ENCODE data around the gene GEMIN7. TPM values are rescaled to one million over a fixed set of nuclear protein-coding genes. Genes with fewer than 3 reads are reported as not detected.
A peak's percentile ranks its signal among the peaks of the same experiment; 100 is the strongest.

The GEMIN7 gene
- total and polyA plus RNA-seq, 2 of the 13 experiments (the other 11 are each of a cell fraction or from before 2014, with no cell fraction given), result 24.1 to 30.6 TPM

DNA sequence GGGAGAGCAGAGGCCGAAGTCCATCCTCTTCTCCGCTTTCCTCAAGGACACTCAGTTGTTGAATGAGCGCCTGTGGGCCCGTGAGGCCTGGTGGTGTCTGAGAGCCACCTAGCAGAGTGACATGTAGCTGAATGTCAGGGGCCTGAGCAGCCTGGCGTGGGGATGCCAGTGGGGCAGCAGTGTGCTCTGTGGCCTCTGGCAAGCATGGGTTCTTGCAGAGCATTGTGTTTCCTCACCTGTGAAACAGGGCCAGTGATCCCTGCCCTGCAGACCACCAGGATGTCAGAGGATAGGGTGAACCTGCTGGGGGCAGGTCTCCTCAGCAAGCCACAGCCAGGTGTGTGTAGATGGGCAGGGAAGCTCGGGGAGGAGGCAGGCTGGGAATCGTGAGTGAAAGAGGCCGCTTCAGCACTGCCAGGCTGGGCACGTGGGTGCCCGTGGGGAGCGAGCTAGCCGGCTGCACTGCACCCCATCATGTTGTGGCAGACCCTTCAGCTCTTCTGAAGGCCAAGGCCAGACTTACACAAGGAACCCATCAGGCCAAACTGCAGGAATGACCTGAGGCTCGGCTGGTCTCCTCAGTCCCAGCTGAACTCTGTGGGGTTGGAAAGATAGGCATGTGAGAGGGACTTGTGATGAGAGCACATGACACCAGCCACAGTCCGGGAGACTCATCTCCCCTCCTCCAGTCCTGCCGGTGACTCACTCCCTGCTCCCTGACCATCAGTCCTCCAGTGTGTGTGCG, 18.9 kb downstream of the GEMIN7 start (continued):
- TF ChIP-seq ZNF879 (CRISPR knock-in tag; IDR thresholded peaks at IDR 0.05), result no peak
- TF ChIP-seq, protein P1, sequence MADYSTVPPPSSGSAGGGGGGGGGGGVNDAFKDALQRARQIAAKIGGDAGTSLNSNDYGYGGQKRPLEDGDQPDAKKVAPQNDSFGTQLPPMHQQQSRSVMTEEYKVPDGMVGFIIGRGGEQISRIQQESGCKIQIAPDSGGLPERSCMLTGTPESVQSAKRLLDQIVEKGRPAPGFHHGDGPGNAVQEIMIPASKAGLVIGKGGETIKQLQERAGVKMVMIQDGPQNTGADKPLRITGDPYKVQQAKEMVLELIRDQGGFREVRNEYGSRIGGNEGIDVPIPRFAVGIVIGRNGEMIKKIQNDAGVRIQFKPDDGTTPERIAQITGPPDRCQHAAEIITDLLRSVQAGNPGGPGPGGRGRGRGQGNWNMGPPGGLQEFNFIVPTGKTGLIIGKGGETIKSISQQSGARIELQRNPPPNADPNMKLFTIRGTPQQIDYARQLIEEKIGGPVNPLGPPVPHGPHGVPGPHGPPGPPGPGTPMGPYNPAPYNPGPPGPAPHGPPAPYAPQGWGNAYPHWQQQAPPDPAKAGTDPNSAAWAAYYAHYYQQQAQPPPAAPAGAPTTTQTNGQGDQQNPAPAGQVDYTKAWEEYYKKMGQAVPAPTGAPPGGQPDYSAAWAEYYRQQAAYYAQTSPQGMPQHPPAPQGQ (CRISPR knock-in tag; IDR thresholded peaks at IDR 0.05; ENCODE audit: borderline replicate concordance), result no peak
- no peak for TF ChIP-seq ZNF577 (CRISPR knock-in tag; IDR thresholded peaks at IDR 0.05; ENCODE audit: borderline replicate concordance, low read depth)
- TF ChIP-seq, protein P2, sequence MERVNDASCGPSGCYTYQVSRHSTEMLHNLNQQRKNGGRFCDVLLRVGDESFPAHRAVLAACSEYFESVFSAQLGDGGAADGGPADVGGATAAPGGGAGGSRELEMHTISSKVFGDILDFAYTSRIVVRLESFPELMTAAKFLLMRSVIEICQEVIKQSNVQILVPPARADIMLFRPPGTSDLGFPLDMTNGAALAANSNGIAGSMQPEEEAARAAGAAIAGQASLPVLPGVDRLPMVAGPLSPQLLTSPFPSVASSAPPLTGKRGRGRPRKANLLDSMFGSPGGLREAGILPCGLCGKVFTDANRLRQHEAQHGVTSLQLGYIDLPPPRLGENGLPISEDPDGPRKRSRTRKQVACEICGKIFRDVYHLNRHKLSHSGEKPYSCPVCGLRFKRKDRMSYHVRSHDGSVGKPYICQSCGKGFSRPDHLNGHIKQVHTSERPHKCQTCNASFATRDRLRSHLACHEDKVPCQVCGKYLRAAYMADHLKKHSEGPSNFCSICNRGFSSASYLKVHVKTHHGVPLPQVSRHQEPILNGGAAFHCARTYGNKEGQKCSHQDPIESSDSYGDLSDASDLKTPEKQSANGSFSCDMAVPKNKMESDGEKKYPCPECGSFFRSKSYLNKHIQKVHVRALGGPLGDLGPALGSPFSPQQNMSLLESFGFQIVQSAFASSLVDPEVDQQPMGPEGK (CRISPR knock-in tag; IDR thresholded peaks at IDR 0.05), result 0 out of 2 replicates have a peak, but pooled peaks have one; percentile 21
- TF ChIP-seq ZNF224 (CRISPR knock-in tag; IDR thresholded peaks at IDR 0.05), result no peak
- TF ChIP-seq PCBP1 (IDR thresholded peaks at IDR 0.05; ENCODE audit: borderline replicate concordance, low read depth, low read length), result no peak
- TF ChIP-seq ZNF709 (CRISPR knock-in tag; IDR thresholded peaks at IDR 0.05), result no peak
- peak; percentile 64; the same call in 1 of the 2 replicates for TF ChIP-seq ZNF598 (CRISPR knock-in tag; IDR thresholded peaks at IDR 0.05; ENCODE audit: borderline replicate concordance)
- 0 out of 2 replicates have a peak, but pooled peaks have one; percentile 17 for TF ChIP-seq HMG20A (CRISPR knock-in tag; IDR thresholded peaks at IDR 0.05; ENCODE audit: borderline replicate concordance)
- TF ChIP-seq ZNF7 (CRISPR knock-in tag; IDR thresholded peaks at IDR 0.05), result no peak
- no peak for TF ChIP-seq RELA (CRISPR knock-in tag; IDR thresholded peaks at IDR 0.05)
- no peak for TF ChIP-seq ZFP36L1 (CRISPR knock-in tag; IDR thresholded peaks at IDR 0.05)
- TF ChIP-seq, protein P3, sequence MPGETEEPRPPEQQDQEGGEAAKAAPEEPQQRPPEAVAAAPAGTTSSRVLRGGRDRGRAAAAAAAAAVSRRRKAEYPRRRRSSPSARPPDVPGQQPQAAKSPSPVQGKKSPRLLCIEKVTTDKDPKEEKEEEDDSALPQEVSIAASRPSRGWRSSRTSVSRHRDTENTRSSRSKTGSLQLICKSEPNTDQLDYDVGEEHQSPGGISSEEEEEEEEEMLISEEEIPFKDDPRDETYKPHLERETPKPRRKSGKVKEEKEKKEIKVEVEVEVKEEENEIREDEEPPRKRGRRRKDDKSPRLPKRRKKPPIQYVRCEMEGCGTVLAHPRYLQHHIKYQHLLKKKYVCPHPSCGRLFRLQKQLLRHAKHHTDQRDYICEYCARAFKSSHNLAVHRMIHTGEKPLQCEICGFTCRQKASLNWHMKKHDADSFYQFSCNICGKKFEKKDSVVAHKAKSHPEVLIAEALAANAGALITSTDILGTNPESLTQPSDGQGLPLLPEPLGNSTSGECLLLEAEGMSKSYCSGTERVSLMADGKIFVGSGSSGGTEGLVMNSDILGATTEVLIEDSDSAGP (CRISPR knock-in tag; IDR thresholded peaks at IDR 0.05; ENCODE audit: borderline replicate concordance), result peak; percentile 28; the same call in 1 of the 2 replicates
- TF ChIP-seq ZNF282 (IDR thresholded peaks at IDR 0.05; ENCODE audit: partially characterized antibody), result no peak
- no peak for TF ChIP-seq ZNF616 (CRISPR knock-in tag; IDR thresholded peaks at IDR 0.05; ENCODE audit: low read depth)
- no peak for TF ChIP-seq KMT2A (CRISPR knock-in tag; IDR thresholded peaks at IDR 0.05)
- no peak; the same call in 1 of the 2 replicates for TF ChIP-seq ETV5 (CRISPR knock-in tag; IDR thresholded peaks at IDR 0.05; ENCODE audit: borderline replicate concordance)
- no peak for TF ChIP-seq ZNF468 (CRISPR knock-in tag; IDR thresholded peaks at IDR 0.05)
- no peak for TF ChIP-seq RFX3 (CRISPR knock-in tag; IDR thresholded peaks at IDR 0.05)
- no peak for TF ChIP-seq ZBTB21 (CRISPR knock-in tag; IDR thresholded peaks at IDR 0.05)
- TF ChIP-seq SALL1 (CRISPR knock-in tag; IDR thresholded peaks at IDR 0.05), result peak; percentile 45; the same call in 1 of the 2 replicates
- no peak for TF ChIP-seq ZNF44 (CRISPR knock-in tag; IDR thresholded peaks at IDR 0.05)
- no peak for TF ChIP-seq ZFAT (CRISPR knock-in tag; conservative IDR thresholded peaks at IDR 0.05)
